HCT116 (cell line): ENCODE data around the gene LRP1B.
"Not testable (repeated sequence)": the region's sequence is repeated elsewhere in the genome, so short reads cannot be mapped to it uniquely, and the experiment has no call there.

Experiments
- ATF3 ChIP-seq: IDR thresholded peaks from 2 replicates; pipeline ENCODE4 v1.6.1; 2012
- CEBPB ChIP-seq: IDR thresholded peaks from 2 replicates; pipeline ENCODE4 v1.6.1; 2012; ENCODE audit warnings: low read depth
- CTCF ChIP-seq, 3 experiments: fragments of 200-600 bp in 1 of 3; sonication (generic) in 1 of 3; IDR thresholded peaks in 2 of 3; conservative IDR thresholded peaks in 1 of 3; 2 replicates each; pipeline ENCODE4 v1.5.1; 2012 to 2017; ENCODE audit warnings: low read depth in 2 of 3, low read length in 2 of 3, antibody characterized with exemption in 1 of 3, borderline replicate concordance in 1 of 3, control low read depth in 1 of 3, mild to moderate bottlenecking in 1 of 3, mixed read lengths in 1 of 3, mixed run types in 1 of 3, moderate library complexity in 1 of 3; ENCODE audit not compliant: insufficient read depth in 1 of 3
- EZH2 ChIP-seq: fragments of 200-600 bp; sonication (generic); IDR thresholded peaks from 2 replicates; pipeline ENCODE4 v1.6.1; 2017; ENCODE audit warnings: antibody characterized with exemption, mixed run types
- EZH2phosphoT487 ChIP-seq: fragments of 200-600 bp; IDR thresholded peaks from 2 replicates; pipeline ENCODE4 v1.6.1; 2018; ENCODE audit warnings: antibody characterized with exemption, borderline replicate concordance
- JUND ChIP-seq: IDR thresholded peaks from 2 replicates; pipeline ENCODE4 v1.6.1; 2012
- MAX ChIP-seq: IDR thresholded peaks from 2 replicates; pipeline ENCODE4 v1.6.1; 2012
- POLR2A ChIP-seq: IDR thresholded peaks from 2 replicates; pipeline ENCODE4 v1.7.0; 2011; ENCODE audit warnings: borderline replicate concordance; ENCODE audit not compliant: insufficient read depth, insufficient read length; ENCODE audit errors: extremely low read depth
- POLR2AphosphoS5 ChIP-seq: IDR thresholded peaks from 2 replicates; pipeline ENCODE4 v1.6.1; 2011; ENCODE audit warnings: mild to moderate bottlenecking, low read depth, low read length, moderate library complexity
- RAD21 ChIP-seq: IDR thresholded peaks from 2 replicates; pipeline ENCODE4 v1.6.1; 2012; ENCODE audit warnings: low read depth, mild to moderate bottlenecking
- REST ChIP-seq: IDR thresholded peaks from 2 replicates; pipeline ENCODE4 v1.6.1; 2012; ENCODE audit warnings: low read depth
- ZBTB33 ChIP-seq: IDR thresholded peaks from 2 replicates; pipeline ENCODE4 v1.6.1; 2011; ENCODE audit warnings: mild to moderate bottlenecking, low read length, moderate library complexity; ENCODE audit not compliant: insufficient replicate concordance; ENCODE audit errors: extremely low read depth
- ZNF274 ChIP-seq: fragments of 200-500 bp; sonication (Bioruptor generic); IDR thresholded peaks from 2 replicates; pipeline ENCODE4 v1.6.1; 2014; ENCODE audit warnings: mild to moderate bottlenecking, low read depth, low read length, inconsistent platforms

GRCh38 chr2:141815320-141815719 lies 315.5 kb downstream of the LRP1B start:
- not testable (repeated sequence) for TF ChIP-seq POLR2A; CTCF (IDR thresholded peaks at IDR 0.05 in 2 of 3, conservative IDR thresholded peaks at IDR 0.05 in 1 of 3; ENCODE audit: borderline replicate concordance in 1 of 3, insufficient read depth in 1 of 3, low read depth in 2 of 3, low read length in 2 of 3); ATF3; RAD21; ZNF274; REST; JUND; EZH2; EZH2phosphoT487; CEBPB; MAX; POLR2AphosphoS5; ZBTB33
